GM19397 (cell line): Measurements from ENCODE around the gene PALM2AKAP2.

Experiments used
- ATAC-seq: cut with Tn5 transposase; IDR thresholded peaks from one replicate; pipeline ENCODE4 v1.9.1; 2021; ENCODE audit warnings: mild to moderate bottlenecking, moderate library complexity; ENCODE audit not compliant: unreplicated experiment

PALM2AKAP2 gene

GRCh38 chr9:109779711-109780452 lies at the start of gene PALM2AKAP2:
PALM2AKAP2 (plus strand) TSS chr9:109780198; CDS start chr9:109780489, 291 bp downstream.
- no peak for ATAC-seq

- ATAC-seq: no peak
Measured at GRCh38 chr9:109730228-109730627, 49.8 kb upstream of the PALM2AKAP2 start.

GRCh38 chr9:109733690-109734089 lies 46.3 kb upstream of the PALM2AKAP2 start:
- no peak for ATAC-seq

GRCh38 chr9:109734814-109735213 lies 45.2 kb upstream of the PALM2AKAP2 start:
- ATAC-seq: no peak

GRCh38 chr9:109735801-109736200 lies 44.2 kb upstream of the PALM2AKAP2 start:
- no peak for ATAC-seq

DNA sequence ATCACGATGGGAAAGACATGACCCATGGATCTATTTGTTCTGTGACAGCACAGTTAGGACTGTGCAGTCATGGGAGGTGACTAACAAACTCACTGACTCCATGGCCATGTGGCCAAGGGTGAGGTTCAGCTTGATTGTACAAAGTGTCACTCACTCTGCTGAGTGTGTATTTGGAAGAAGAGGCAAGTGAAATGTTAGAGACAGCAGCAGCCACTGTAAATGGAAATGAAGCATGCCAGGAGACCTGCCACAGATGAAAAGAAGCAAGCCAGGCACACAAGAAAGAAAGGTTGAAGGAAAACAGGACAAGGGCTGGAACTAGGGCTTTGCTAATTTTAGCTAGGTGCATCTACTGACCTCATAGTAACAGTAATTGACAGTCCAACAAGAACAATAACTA lies 42.7 kb upstream of the PALM2AKAP2 start:
- no peak for ATAC-seq

DNA sequence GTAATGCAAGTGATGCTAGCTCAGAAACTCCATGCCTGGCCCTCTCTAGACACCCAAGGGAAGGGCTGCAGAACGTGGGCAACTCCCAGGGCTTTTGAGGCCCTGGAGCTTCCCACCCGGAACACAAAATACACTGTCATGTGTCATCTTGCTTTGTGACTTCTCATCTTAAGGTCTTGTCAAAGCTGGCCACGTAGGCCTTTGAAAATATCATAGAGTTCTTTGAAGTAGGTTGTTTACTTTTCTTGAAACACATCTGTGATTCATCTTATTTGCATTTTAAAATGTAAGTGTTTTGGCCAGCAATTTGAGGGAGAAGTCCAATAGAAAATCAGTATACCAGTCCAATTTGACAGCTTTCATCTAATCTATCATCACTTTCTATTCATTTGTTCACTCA lies 40.2 kb upstream of the PALM2AKAP2 start:
- no peak for ATAC-seq

- no peak for ATAC-seq
Measured at GRCh38 chr9:109742776-109743348, 37.1 kb upstream of the PALM2AKAP2 start.

GRCh38 chr9:109743696-109744095 lies 36.3 kb upstream of the PALM2AKAP2 start:
- no peak for ATAC-seq

DNA sequence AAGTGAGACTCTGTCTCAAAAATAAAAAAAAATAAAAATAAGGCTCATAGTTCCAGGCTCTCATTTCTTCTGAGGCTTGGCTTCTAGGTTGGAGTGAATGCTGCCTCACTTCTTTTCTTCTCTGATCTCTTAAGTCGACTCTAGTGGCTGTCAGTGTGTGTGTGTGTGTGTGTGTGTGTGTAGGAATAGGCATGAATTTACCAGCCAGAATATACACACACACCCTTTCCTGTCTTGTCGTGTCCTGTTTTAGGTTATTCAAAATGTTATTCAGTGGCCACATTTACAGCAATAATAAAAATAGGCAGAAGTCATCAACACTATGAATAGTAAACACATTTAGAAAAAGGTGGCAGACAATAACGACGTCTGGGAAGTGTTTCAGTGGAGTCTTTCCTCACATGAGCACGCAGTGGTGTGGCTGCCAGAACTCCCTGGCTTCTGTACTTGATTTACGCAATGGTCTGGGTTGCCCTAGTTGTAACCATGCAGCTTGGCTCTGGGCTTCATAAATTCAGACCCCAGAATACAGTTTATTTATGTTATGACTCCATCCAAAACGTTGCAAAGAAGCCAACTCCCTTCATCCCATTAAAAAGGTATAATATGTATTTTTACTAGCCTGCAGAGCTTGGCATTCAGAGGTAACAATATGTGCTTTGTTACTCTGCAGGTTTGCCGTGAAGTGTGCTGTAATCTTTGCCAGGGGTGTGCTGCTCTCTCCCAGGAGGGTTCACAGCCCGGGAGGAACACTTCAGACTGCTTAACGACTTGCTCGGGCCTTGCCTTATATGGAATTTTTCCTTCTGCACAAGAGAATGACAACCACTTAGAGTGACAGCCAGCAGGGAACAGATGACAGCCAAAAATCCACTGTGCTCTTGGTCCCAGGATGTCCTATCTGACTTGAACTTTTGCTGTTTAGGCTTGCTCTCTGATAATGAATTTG lies 34.4 kb upstream of the PALM2AKAP2 start:
- ATAC-seq: no peak

DNA sequence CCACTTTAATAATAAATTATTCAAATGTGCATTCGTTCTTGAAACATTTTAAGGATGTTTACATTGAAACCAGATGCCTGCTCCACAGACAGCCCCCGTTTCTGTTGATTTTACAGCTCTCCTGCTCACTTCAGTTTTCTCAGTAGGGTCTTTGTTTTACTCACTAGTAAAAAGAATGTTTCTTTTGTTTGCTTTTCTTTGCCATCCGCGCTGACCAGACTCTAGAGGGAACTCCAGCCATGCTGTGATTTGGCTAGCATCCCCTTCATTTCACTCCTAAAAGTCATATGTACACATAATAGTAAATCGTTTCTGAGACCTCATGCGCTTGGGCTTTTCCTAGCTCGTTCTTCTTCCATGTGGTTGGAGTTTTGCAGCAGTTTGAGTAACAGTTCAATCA lies 28.7 kb upstream of the PALM2AKAP2 start:
- no peak for ATAC-seq

GRCh38 chr9:109753308-109753707 lies 26.7 kb upstream of the PALM2AKAP2 start:
- no peak for ATAC-seq

- no peak for ATAC-seq
Measured at GRCh38 chr9:109755040-109755439, 25.0 kb upstream of the PALM2AKAP2 start.

DNA sequence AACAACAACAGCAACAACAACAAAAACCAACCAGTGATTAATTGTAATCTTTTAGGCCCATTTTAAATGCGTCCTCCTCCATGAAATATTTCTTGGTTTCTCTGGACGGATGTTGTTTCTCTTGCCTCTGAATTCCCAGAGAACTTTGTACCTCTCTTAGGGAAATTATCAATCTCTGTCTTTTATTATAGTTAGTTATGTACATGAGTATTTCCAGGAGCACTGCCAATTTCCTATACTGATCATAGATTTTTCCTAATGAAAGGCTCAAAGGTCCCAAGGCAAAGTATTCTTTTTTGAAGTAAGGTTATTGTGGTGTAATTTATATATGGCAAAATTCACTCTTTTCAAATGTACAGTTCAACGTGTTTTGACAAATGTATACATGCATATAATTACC lies 20.4 kb upstream of the PALM2AKAP2 start:
- ATAC-seq: no peak

DNA sequence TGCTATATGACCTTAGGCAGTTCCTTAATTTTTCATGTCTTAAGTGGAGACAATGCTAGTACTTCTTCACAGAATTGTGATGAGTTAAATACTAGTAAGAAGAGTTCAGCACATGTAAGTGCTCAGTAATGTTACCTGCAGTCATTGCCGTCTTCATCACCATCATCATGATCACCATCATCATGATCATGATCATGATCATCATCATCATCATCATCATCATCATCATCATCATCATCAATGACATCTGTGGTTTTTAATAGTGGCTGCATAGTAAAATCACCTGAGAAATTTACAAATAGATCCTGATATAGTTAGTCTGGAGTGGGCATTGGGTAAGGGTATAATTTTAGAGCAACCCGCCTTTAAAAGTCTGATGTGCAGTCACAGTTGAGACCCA lies 14.7 kb upstream of the PALM2AKAP2 start:
- ATAC-seq: no peak

DNA sequence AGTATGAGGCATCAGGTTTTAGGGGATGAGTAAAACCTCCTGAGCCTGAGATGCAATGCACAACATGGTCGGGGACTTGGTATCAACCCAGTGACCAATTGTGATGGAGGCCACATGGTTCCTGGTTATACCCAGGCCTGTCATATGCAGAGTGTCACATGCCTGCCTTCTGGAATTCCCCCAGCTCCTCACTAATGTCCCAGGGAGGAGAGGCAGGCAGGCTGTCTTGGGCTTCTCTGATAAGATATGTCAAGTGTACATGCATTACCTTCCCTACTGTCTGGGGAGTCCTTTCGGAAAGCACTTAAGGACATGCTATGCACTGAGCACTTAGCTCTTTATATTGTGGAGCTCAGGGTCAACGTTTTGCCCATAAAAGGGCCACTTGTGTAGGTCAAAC lies 14.2 kb upstream of the PALM2AKAP2 start:
- no peak for ATAC-seq

DNA sequence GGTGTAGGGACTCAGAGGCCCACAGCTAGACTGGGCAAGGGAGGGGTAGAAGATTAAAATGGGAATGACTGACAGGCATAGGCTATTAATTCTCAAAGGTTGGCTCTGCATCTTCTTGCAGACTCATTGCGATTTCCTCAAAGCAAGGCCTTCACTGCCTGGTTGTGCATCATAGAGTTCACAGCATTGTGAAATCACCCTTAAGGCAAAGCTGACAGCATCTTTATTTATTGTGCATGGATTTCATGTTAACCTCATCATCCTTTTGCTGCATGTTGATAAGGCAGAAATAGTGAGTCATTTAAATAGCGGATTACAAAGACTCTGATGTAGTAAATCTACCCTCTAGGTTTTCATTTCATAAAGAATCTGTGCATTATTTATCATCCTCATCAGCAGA lies 13.6 kb upstream of the PALM2AKAP2 start:
- ATAC-seq: no peak

DNA sequence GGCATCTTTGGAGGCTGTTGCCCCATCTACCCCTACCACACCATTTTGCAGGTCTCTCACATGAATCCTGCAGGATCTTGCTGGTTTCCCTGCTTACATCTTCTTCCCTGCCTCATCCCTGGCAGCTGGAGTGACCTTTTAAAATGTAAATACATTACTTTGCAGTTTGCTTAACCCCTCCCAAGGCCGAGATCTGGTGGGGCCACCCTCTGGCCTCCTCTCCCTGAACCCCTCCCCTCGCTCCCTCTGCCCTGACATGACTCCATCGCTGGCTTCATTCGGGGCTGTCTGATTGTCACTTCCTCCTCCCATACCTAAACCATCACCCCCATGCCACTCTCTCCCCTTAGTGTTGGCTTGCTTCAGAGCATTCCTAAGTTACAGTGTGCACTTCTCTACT lies 12.6 kb upstream of the PALM2AKAP2 start:
- ATAC-seq: no peak

DNA sequence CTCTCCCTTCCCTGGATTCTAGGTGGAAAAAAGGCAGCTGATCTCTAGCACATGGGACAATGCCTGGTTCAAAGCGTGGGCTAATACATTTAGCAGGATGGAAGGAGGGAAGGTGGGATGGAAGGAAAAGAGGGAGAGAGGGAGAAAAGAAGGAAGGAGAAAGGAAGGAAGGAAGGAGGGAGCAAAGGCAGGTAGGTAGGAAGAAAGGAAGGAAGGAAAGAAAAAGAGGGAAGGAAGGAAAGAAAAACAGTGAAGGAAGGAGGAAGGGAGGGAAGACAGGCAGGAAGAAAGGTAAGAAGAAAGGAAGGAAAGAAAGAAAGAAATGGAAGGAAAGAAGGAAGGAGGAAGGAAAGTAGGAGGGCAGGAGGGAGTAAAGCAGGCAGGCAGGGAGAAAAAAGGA lies 12.2 kb upstream of the PALM2AKAP2 start:
- no peak for ATAC-seq

GRCh38 chr9:109769250-109769649 lies 10.7 kb upstream of the PALM2AKAP2 start:
- ATAC-seq: no peak

GRCh38 chr9:109770101-109770500 lies 9.9 kb upstream of the PALM2AKAP2 start:
- no peak for ATAC-seq

DNA sequence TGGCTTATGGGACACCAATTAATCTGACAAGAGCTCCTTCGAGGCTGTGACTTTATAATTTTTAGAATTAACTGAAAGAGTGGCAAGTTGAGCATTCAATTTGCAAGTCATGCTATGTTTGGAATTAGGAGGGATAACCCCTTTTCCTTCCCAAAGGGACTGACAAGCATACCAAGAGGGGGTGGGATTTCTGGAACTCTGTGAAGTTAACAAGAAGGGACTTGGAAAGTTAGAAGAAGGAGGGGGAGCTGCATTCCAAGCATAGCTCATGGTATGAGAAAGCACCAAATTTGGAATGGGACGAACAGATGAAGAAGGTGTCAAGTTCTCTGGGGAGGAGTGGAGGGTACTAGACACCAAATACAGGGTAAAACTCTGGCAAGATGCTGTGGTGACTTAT lies 8.9 kb upstream of the PALM2AKAP2 start:
- no peak for ATAC-seq
